GM19023 (cell line): ENCODE results near the gene CLMP.
"Not testable (repeated sequence)": the region's sequence is repeated elsewhere in the genome, so short reads cannot be mapped to it uniquely, and the experiment has no call there.

Experiments
- ATAC-seq: cut with Tn5 transposase; IDR thresholded peaks from one replicate; pipeline ENCODE4 v1.9.1; 2021; ENCODE audit warnings: mild to moderate bottlenecking, moderate library complexity; ENCODE audit not compliant: unreplicated experiment

CLMP gene

GRCh38 chr11:123218451-123218850, 23.4 kb upstream of the CLMP start:
- no peak for ATAC-seq

DNA sequence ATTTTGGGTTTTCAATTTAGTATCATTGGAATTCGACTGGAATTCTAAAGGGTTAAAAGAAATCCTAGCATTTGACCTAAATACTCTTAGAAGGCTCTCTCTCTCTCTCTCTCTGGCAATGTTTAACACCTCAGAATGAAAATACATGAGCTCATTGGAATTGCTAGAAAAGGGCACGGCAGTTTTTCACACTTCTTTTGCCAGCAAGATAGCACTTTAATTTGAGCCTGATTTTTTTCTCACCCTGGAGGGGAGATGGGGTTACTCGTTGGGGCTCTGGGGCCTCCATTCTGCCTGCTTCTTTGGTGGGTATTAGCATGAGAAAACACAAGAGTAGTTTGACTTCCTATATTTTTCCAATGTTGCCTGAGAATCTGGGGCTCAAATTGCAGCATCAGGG, 22.8 kb upstream of the CLMP start:
- no peak for ATAC-seq

DNA sequence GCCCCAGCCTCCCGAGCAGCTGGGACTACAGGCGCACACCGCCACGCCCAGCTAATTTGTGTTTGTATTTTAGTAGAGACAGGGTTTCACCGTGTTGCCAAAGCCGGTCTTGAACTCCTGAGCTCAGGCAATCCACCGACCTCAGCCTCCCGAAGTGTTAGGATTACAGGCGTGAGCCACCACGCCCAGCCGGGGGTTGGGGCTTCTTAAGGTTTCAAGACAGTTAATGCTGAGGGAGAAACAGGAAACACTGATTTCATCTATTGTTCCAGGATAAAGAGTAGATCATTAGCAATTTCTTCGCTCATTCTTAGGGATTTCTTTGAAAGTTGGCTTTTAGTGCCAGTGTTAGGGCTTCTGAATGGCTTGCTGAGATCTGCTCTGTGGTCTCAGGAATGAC, 21.2 kb upstream of the CLMP start:
- no peak for ATAC-seq

- no peak for ATAC-seq
Measured at GRCh38 chr11:123214940-123215339, 19.9 kb upstream of the CLMP start.

DNA sequence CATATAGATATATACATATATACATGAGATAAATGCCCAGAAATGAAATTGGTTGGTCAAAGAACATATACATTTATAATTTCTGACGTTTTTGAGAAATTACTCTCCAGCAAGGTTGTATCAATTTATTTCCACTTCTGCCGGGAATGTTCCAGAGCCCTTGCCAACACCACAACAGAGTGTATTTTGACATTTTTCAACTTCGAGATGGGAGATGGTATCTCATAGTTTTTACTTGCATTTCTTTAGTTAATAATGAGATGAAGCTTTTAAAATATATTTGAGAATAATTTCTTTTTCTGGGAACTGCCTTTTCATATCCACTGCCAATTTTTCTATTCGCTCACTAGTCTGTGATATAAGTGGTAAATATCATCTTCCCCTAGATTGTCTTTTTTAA, 19.3 kb upstream of the CLMP start:
- ATAC-seq, result no peak

DNA sequence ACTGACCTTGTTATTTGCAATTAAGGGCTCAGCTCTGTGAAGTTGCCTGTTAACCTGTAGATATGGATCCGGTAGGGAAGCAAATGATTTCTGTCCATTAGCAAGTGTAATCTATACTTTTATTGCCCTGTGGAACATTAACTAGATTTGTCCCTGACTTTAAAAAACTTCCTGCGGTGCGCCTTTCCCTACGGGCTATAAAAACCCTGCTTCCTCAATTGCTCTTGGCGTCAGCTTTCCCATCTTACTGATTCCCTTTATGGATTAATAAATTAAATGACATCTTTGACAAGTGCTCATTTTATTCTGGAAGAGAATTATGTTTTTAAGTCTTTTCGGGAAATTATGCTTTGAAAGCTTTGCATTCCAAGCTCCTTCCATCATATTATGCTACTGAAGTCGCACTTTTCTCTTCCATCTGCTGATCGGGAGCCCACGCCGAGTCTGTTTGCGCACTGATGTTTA, 18.3 kb upstream of the CLMP start:
- ATAC-seq, result no peak

DNA sequence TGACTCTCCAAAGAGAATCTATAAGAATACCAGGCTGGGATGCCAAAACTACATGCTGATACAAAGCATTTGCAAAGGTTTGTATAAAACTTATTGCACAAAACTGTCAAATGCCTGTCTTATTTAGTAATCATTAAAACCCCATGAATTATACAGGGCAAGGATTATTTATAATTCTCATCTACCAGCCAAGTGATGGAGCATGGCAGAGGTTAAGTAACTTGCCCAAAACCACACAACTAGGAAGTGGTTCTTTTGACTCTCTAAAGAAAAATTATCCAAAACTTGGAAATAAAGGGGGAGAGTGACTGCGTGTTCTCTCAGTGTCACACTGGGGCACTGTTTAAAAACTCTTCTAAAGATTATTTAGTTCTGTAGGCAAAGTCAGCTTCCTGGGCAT, 17.4 kb upstream of the CLMP start:
- ATAC-seq, result no peak

- no peak for ATAC-seq
Measured at GRCh38 chr11:123211981-123212380, 16.9 kb upstream of the CLMP start.

DNA sequence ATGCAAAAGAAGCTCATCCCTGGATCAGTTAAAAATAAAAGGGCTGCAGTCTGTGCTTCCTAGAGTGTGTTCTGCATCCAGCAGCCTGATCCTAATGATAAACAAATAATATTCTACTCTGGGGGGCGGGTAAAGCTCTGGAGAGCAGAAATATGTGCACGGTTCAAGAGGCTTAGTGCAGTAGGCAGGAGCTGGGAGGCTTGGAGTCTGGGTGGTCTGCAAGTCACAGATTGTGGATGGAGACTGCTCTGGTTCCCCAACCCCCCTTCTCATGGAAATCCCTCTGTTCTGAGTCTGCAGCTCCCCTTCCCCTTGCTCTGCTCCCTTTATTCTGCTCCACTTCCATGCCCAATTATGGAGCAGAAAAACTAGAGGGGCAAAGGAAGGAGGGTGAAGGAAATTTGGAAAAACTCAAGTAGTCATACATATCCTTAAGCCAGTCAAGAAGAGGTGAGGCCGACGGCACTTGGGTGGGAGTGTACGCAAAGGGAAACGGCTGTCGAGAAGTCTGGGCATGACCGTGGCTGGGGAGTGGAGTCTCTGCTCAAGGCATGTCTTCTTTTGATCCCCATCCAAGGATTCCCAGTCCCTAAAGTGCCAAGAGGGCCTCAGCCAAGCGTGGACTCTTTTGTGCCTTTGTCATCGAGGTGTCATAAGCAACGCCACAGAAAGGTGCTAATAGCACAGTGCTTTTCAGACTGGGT, 16.3 kb upstream of the CLMP start:
- ATAC-seq, result no peak

GRCh38 chr11:123209591-123209990, 14.5 kb upstream of the CLMP start:
- no peak for ATAC-seq

DNA sequence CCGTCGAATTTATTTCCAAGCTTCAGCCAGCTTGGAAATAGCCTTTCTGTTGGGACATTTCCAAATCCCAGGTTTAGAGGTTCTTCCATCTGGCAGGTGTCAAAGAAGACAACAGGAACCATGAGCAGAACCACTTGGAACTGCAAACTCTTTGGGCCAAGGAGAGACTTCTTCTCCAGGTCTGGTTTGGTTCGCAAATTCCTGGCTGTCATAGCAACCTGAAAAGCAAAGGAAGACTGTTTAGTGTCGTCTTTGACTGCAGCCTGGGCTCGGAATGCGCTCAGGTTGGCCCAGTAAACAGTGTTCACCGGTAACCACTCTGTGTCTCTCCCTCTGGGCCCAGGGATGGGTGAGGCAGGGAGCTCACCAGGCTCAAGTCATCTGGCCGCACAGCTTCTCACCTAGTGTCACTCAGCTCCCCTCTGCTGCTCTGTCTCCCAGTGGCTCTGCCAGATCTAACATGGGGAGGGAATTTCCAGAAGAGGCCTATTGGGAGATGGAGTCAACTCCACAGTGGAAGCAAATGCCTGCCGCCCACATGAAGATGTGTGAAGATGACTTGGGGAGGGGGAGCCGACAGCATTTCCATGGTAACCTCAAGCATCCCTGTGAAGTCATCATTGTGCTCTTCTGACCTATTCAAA, 11.9 kb upstream of the CLMP start:
- ATAC-seq, result no peak

DNA sequence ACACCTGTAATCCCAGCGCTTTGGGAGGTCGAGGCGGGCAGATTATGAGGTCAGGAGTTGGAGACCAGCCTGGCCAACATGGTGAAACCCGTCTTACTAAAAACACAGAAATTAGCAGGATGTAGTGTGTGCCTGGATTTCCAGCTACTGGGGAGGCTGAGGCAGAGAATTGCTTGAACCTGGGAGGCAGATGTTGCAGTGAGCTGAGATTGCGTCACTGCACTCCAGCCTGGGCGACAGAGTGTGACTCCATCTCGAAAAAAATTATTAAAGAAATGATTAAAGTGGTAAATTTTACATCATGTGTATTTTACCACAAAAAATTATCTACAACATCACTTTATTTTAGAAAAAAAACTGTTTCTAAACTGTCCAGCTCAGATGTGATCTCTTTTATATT, 11.0 kb upstream of the CLMP start:
- not testable (repeated sequence) for ATAC-seq

GRCh38 chr11:123203934-123204333, 8.9 kb upstream of the CLMP start:
- no peak for ATAC-seq

DNA sequence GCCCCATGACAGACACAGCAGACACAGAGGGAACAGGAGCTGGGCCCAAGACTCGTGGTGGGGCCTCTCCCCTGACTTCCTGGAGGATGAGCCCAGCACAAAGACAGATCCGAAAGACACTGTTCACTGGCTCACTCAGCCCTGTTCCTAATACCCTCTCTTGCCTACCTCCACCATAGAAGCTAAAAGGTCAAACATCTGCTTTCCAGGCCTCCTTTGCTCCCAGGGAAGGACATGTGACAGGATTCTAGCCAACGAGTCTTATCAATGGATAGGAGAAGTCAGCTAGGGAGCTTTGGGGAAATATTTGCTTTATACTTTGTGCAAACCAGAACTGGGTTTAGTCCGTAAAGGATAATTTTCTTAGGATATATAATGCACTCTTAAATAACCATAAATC, 8.4 kb upstream of the CLMP start:
- no peak for ATAC-seq

- no peak for ATAC-seq
Measured at GRCh38 chr11:123202155-123203151, 7.4 kb upstream of the CLMP start.

DNA sequence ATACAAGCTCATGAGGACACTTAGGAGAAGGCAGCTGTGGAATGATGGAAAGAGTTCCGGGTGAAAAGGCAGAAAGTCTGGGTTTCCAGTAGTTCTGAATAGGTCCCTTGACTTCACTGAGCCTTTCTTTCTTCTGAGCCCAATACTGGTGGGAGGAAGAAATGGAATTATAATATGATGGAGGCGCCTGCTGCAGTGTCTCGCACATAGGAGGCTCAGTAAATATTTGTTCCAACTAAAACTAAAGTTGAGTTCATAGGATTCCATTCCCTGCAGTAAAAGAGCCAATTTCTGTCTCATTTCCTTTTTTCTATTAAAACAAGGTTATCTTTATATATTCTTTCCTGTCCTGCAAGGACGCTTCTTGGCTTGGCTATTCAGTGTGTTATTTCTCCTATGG, 5.2 kb upstream of the CLMP start:
- ATAC-seq, result no peak

DNA sequence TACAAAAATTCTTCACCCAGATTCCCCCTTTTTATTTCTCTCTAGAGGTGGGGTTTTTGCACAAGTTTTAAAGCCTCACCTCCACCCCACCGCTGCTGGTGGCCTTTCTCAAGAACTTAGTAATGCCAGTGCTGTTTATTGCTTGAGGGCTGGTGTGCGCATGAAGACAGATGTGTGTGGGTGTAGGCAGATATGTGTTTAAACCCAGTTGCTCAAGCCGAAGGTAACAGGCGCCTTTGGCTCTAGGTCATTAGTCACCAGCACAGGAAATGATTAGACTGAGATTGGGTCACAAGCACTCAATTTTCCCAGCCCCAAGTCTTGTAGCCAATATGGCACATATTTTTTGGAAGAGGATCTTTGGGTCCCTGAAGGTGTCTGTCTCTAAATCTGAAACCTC, 2.7 kb upstream of the CLMP start:
- no peak for ATAC-seq

GRCh38 chr11:123196060-123196714, 1.1 kb upstream of the CLMP start:
- ATAC-seq, result no peak

DNA sequence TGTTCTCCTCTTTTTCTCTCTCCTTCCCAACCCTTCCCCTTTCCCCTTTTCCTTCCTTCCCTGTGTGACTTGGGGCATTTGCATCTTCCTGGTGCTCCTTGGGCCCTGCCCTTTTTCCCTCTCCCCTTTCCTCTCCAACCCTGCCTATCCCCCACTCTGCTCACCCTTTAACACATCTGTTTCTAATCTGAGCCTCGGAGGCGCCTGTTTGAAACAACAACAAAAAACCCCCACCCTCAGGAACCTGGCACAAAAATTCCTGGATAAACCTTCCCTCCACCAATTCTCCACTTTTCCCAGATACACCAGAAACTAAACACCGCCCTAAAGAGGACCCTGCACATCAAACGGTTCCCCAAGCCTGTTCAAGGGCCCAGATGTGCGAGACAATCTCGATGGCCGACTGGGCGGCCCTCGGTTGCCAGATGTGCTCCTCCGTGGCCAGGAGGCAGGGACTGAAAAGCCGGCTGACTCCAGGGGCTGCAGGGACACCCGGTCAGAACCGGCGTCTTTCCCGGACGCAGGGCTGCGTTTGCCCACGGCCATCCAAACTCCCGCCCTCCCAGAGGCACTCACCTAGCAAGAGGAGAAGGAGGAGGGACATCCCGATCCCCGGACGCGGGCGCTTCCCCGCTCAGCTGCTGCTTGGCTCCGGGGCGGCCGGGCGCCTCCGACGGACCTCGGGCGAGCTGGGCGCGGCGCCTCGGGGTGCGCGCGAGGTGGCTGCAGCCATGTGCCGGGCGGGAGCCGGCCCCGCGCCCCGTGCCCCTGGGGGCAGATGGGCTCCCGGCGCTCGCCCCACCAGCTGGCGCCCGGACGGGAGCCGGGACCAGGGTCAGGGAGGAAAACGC, 486 bp downstream of the CLMP start:
- ATAC-seq, result no peak

GRCh38 chr11:123193742-123194141, 1.3 kb downstream of the CLMP start:
- no peak for ATAC-seq
